Vagina (tissue), 2 donors: ENCODE measurements around the gene ISM1.

Source experiments
- POLR2AphosphoS5 ChIP-seq, 2 donors: sonication (generic); formaldehyde crosslinking; IDR thresholded peaks; one replicate each; pipeline ENCODE4 v1.9.0; 2017; ENCODE audit warnings: antibody characterized with exemption in 2 of 2, mild to moderate bottlenecking in 2 of 2, low read depth in 1 of 2; ENCODE audit not compliant: insufficient read depth in 1 of 2
- TF ChIP-seq, protein P1 (sequence below), 3 experiments: fragments of 450-650 bp in 2 of 3; fragments of 200-600 bp in 1 of 3; sonication (generic) in 1 of 3; IDR thresholded peaks; one replicate each; pipeline ENCODE4 v1.5.1; 2017 to 2019; ENCODE audit warnings: antibody characterized with exemption in 3 of 3, mild to moderate bottlenecking in 2 of 3, moderate library complexity in 2 of 3

DNA sequence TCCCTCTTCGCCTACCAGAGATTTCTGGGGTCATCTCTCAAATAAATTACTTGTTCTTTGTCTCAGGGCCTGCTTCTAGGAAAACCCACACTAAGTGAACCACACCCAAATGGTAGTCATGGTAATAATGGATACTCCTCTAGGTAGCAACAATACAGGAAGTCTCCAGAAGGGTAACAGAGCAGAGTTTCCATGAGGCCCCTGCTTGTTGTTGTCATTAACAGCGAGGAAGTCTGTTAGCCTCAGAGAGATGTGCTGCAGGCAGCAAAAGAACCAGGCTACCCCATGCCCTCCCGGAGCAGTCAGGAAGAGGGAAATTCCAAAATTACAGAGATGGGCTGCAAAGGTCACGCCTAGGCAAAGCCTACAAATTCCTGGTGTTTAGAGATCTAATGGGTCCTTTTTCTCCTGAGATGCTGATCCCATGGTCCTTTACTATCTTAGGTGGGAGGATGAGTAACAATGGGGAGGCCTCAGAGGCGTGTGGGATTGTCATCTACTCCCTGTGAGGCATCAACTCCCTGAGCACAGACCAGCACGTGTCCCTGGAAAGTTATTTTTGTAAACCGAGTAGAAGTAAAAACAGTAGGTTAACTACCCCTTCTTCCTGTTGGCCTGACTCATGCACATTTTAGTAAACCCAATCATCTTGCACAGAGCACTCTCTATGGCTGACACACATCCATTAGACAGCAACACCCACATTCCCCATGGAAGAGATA lies 10.1 kb downstream of the ISM1 start:
- TF ChIP-seq, protein P1, sequence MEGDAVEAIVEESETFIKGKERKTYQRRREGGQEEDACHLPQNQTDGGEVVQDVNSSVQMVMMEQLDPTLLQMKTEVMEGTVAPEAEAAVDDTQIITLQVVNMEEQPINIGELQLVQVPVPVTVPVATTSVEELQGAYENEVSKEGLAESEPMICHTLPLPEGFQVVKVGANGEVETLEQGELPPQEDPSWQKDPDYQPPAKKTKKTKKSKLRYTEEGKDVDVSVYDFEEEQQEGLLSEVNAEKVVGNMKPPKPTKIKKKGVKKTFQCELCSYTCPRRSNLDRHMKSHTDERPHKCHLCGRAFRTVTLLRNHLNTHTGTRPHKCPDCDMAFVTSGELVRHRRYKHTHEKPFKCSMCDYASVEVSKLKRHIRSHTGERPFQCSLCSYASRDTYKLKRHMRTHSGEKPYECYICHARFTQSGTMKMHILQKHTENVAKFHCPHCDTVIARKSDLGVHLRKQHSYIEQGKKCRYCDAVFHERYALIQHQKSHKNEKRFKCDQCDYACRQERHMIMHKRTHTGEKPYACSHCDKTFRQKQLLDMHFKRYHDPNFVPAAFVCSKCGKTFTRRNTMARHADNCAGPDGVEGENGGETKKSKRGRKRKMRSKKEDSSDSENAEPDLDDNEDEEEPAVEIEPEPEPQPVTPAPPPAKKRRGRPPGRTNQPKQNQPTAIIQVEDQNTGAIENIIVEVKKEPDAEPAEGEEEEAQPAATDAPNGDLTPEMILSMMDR (IDR thresholded peaks at IDR 0.05), result no peak
- no peak for TF ChIP-seq POLR2AphosphoS5 (IDR thresholded peaks at IDR 0.05; ENCODE audit: insufficient read depth in 1 of 2, low read depth in 1 of 2)
